ENCODE measurements around the gene COLEC11.
"Not testable (repeated sequence)": the region's sequence is repeated elsewhere in the genome, so short reads cannot be mapped to it uniquely, and the experiment has no call there.

The COLEC11 gene

DNA sequence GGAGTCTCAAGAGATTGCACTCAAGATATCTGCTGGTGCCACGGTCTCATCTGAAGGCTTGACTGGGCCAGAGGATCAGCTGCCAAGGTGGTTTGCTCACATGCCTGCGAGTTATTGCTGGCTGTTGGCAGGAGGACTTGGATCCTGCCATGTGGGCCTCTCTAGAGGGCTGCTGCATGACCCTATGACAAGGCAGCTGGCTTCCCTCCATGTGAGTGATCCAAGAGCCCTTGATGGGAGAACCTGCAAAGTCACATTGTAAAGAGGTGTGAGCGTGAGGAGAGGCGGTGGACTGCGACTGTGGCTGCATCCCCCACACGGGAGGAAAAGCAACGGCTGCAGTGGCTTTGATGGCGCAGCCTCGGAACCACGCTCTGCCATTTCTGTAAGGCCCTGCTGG, 59.1 kb downstream of the COLEC11 start:
- Histone ChIP-seq H3K4me1 (ENCODE audit: control insufficient read depth, insufficient read depth, low read length) (peaks cover 26% of the 10 kb centered on the region), H3K27me3 (ENCODE audit: control insufficient read depth, insufficient read depth, low read length, poor library complexity, severe bottlenecking) (no peaks in the 10 kb centered on the region), H3K36me3 (ENCODE audit: control insufficient read depth, insufficient read depth, low read length) (no peaks in the 10 kb centered on the region), H3K9me3 (ENCODE audit: control insufficient read depth, low read length) (no peaks in the 10 kb centered on the region), H3K27ac (ENCODE audit: insufficient read depth, low read depth, low read length, poor library complexity, severe bottlenecking) (no peak overlapping the region), H3K4me3 (ENCODE audit: insufficient read depth, low read depth, low read length) (no peak overlapping the region)
- 90 to 92% methylated on average over 10 of the region's 10 CpGs for WGBS, 2 experiments

DNA sequence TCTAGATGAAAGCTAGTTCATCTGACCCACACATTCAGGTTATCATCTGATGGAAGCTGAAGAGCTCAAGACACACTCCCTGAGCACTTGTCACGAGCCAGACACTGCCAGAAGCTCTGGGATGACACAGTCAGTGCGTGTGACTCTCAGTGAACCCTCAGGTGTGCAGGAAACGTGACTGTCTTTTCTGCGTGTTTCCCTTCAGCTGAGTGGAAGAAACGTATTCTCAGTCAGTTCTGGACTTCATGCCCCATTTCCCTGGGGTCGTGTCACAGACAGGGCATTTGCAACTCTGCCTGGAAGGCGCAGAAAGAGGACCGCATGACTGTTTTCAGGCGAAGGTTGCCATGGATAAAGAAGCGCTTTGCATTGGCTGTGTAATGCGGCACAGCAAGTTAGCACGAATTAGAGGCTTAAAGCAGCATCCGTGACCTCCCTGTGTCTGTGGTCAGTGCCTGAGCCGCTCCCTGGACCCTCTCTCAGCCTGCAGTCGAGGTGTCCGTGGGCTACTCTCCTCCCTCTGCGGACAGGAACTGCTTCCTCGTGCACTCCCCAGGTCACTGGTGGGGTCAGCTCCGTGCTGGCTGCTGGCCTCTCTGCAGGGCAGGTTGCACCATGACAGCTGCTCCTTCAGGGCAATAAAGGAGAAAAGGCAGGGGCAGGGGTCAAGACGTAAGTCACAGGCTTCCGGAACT, 59.8 kb downstream of the COLEC11 start:
- H3K27ac ChIP-seq (ENCODE audit: insufficient read depth, low read depth, low read length, poor library complexity, severe bottlenecking) = no peak overlapping the region
- H3K27me3 ChIP-seq (ENCODE audit: control insufficient read depth, insufficient read depth, low read length, poor library complexity, severe bottlenecking) = no peaks in the 10 kb centered on the region
- H3K4me3 ChIP-seq (ENCODE audit: insufficient read depth, low read depth, low read length) = no peak overlapping the region
- 90 to 91% methylated on average over 21 of the region's 21 CpGs for WGBS, 2 experiments
- peaks cover 31% of the 10 kb centered on the region for H3K4me1 ChIP-seq (ENCODE audit: control insufficient read depth, insufficient read depth, low read length)
- no peaks in the 10 kb centered on the region for H3K9me3 ChIP-seq (ENCODE audit: control insufficient read depth, low read length)
- no peaks in the 10 kb centered on the region for H3K36me3 ChIP-seq (ENCODE audit: control insufficient read depth, insufficient read depth, low read length)

DNA sequence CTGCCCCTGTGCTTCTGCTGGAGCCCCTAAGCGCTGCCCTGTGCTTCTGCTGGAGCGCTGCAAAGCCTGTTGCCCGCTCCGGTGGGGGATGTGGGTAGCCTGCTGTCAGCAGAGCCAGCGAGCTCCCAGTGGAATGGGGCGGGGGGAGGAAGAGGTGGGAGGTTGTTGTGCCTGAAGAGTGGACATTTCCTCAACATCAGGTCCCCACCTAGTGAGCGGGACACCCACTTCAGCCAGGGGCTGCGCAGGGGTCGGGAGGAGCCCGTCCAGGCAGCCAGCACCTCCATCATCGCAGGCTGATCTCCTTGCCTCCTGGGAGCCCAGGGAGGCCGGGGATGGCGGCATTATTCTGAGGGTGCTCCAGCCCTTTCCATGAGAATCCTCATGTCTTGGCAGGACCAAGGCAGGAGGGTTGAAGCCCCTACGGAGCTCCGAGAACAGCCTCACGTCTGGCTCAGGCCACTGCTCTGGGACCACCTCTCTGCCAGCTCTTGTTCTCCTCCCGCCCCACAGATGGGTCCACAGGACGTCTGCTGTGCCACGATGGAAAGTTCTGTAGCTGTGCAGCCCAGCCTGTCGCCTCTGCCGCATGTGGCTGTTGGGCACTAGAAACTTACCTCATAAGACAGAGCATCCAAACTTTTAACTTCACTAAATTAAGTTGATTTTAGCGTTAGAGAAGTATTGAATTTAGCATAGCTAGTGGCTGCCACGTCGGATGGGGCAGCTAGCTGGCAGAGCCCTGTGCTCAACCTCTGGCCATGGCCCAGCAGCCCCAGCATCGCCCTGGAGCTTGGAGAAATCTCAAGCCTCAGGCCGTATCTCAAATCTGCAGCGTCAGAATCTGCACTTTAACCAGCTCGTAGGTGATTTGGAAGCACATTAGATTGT, 61.2 kb downstream of the COLEC11 start:
- Histone ChIP-seq H3K4me3 (ENCODE audit: insufficient read depth, low read depth, low read length) (no peak overlapping the region), H3K27me3 (ENCODE audit: control insufficient read depth, insufficient read depth, low read length, poor library complexity, severe bottlenecking) (no peaks in the 10 kb centered on the region)

DNA sequence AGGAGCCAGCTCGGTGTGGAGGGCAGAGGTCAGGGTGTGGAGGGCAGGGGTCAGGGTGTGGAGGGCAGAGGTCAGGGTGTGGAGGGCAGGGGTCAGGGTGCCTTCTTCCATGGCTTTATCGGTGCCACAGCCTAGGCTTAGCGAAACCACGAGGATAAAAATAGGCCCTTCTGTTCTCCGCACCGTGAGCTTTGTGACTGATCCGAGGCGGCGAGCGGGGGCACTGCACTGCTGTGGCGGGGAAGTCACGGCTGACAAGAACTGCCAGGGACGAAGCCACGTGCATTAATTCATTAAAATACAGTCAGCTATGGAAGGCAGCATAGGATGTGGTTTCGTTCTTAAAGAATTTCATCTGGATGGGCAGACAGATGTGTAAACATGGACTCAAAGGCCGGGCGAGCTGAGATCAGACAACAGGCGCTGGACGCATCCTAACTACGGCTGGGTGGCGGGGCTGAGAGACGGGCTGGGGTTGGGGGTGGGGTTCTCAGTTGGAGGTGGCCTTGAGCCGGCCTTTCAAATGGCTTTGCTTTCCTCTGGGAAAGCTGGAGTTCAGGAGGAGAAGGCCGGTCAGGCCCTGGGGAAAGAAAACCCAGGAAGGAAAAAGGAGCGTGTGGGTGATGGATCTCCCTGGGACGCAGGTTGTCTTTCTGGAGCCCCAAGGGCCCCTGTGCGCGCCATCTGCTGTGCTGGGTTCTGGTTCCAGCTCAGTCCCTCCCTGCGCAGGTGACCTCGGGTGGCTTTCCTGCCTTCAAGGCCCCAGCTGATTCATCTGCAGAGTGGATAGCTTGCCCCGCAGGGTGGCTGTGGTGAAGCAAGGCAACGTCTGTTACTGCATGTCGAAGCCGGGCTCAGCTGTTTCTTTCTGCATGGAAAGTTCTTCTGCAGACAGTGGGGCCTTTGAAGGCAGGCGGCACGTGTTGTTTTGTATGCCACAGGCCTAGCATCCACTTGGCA, 62.1 kb downstream of the COLEC11 start:
- Histone ChIP-seq H3K9me3 (ENCODE audit: control insufficient read depth, low read length) (no peaks in the 10 kb centered on the region), H3K27me3 (ENCODE audit: control insufficient read depth, insufficient read depth, low read length, poor library complexity, severe bottlenecking) (no peaks in the 10 kb centered on the region), H3K36me3 (ENCODE audit: control insufficient read depth, insufficient read depth, low read length) (no peaks in the 10 kb centered on the region), H3K27ac (ENCODE audit: insufficient read depth, low read depth, low read length, poor library complexity, severe bottlenecking) (no peak overlapping the region), H3K4me1 (ENCODE audit: control insufficient read depth, insufficient read depth, low read length) (peaks cover 19% of the 10 kb centered on the region), H3K4me3 (ENCODE audit: insufficient read depth, low read depth, low read length) (no peak overlapping the region)
- 61 to 68% methylated on average over 36 of the region's 36 CpGs for WGBS, 2 experiments

More for the DNA sequence above, 61.2 kb downstream of the COLEC11 start:
- H3K4me1 ChIP-seq (ENCODE audit: control insufficient read depth, insufficient read depth, low read length) = peaks cover 19% of the 10 kb centered on the region
- H3K9me3 ChIP-seq (ENCODE audit: control insufficient read depth, low read length) = no peaks in the 10 kb centered on the region
- no peak overlapping the region for H3K27ac ChIP-seq (ENCODE audit: insufficient read depth, low read depth, low read length, poor library complexity, severe bottlenecking)
- H3K36me3 ChIP-seq (ENCODE audit: control insufficient read depth, insufficient read depth, low read length) = no peaks in the 10 kb centered on the region
- 91 to 92% methylated on average over 28 of the region's 28 CpGs for WGBS, 2 experiments

DNA sequence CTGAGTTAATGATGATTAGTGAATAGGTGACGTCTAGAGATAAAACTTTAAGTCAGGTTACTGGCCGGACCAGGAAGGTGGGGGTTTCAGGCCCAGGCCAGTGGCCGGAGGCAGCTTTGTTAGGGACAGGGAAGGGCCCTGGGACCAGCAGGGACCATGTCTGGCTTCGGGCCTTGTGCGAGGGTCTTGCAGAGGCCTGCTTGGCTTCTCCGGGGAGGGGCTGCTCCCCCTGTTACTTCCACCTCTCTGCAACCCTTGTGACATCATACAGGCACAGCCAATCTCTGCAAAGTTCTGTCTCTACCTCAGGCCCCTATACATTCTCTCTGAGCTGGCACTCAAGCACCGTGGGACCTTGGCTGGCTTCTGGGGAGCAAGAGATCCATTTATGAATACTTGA, 63.0 kb downstream of the COLEC11 start, which contains the start of gene ALLC:
ALLC (plus strand) TSS at position 320 of the 400 bp plus-strand sequence. CDS start 12,958 bp downstream, outside the sequence.
- H3K27me3 ChIP-seq (ENCODE audit: control insufficient read depth, insufficient read depth, low read length, poor library complexity, severe bottlenecking) = no peaks in the 10 kb centered on the region
- no peak within 1 kb of the TSS for H3K4me3 ChIP-seq (ENCODE audit: insufficient read depth, low read depth, low read length)
- H3K27ac ChIP-seq (ENCODE audit: insufficient read depth, low read depth, low read length, poor library complexity, severe bottlenecking) = no peak within 1 kb of the TSS
- no peaks in the 10 kb centered on the region for H3K36me3 ChIP-seq (ENCODE audit: control insufficient read depth, insufficient read depth, low read length)
- no peaks in the 10 kb centered on the region for H3K9me3 ChIP-seq (ENCODE audit: control insufficient read depth, low read length)
- 90 to 92% methylated on average over 7 of the region's 7 CpGs for WGBS, 2 experiments
- H3K4me1 ChIP-seq (ENCODE audit: control insufficient read depth, insufficient read depth, low read length) = peaks cover 19% of the 10 kb centered on the region

DNA sequence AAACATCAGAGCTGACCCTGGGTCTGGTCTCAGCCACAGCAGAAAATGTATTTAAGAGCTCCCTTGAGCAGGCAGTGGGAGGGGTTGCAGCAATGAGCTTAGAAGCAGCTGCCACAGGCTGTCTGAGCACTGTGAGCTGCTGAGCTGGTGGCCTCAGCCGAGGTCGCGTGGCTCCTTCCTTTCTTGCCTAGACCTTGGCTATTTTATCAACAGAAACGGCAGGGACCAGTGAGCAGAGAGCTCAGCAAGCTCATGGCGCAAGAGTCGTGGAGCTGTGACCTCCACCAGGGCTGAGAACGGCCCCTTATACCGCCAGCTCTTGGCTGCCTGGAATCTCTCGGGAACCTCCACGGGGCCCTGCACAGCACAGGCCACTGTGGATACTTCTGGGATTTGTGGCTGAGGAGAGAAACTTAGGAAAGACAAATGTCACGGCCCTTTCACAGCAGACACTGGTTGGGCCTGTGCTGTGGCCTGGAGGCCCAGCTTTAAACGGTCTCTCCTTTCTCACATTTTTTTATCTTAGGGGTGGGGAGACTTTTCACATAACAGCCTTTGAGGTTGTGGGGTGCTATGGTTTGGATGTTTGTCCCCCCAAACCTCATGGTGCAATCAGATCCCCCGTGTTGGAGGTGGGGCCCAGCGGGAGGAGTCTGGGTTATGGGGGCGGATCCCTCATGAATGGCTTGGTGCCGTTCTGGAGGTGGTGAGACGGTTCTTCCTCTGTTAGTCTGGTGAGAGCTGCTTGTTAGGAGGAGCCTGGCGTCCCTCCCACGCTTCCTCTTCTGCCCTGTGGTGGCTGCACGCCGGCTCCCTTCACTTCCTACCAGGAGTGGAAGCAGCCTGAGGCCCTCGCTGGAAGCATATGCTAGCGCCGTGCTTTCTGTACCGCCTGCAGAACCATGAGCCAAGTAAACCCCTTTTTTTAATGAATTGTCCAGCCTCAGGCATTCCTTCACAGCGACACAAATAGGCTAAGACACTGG, 64.8 kb downstream of the COLEC11 start:
- Histone ChIP-seq H3K27me3 (ENCODE audit: control insufficient read depth, insufficient read depth, low read length, poor library complexity, severe bottlenecking) (no peaks in the 10 kb centered on the region), H3K9me3 (ENCODE audit: control insufficient read depth, low read length) (no peaks in the 10 kb centered on the region), H3K4me1 (ENCODE audit: control insufficient read depth, insufficient read depth, low read length) (peaks cover 19% of the 10 kb centered on the region), H3K27ac (ENCODE audit: insufficient read depth, low read depth, low read length, poor library complexity, severe bottlenecking) (no peak overlapping the region), H3K36me3 (ENCODE audit: control insufficient read depth, insufficient read depth, low read length) (no peaks in the 10 kb centered on the region), H3K4me3 (ENCODE audit: insufficient read depth, low read depth, low read length) (no peak overlapping the region)
- WGBS, 2 experiments = 86 to 87% methylated on average over 26 of the region's 26 CpGs

DNA sequence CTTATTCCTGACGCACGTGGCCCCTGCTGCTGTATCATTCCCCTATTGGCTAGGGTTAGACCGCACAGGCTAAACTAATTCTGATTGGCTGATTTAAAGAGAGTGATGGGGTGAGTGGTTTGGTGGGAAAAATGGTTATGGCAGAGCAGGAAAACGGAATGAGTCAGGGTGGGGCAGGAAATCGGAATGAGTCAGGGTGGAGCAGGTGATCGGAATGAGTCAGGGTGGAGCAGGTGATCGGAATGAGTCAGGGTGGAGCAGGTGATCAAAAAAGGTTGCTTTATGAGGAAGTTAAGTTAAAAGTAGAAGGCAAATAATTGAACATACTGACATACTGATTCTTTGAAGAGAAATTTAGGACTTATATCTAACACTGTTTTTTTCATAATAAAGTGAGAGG, 65.7 kb downstream of the COLEC11 start:
- not testable (repeated sequence) for H3K27ac ChIP-seq (ENCODE audit: insufficient read depth, low read depth, low read length, poor library complexity, severe bottlenecking); H3K9me3 ChIP-seq (ENCODE audit: control insufficient read depth, low read length); H3K36me3 ChIP-seq (ENCODE audit: control insufficient read depth, insufficient read depth, low read length); H3K4me3 ChIP-seq (ENCODE audit: insufficient read depth, low read depth, low read length); H3K27me3 ChIP-seq (ENCODE audit: control insufficient read depth, insufficient read depth, low read length, poor library complexity, severe bottlenecking)
- 95 to 97% methylated on average over 7 of the region's 7 CpGs for WGBS, 2 experiments
- peaks cover 19% of the 10 kb centered on the region for H3K4me1 ChIP-seq (ENCODE audit: control insufficient read depth, insufficient read depth, low read length)

DNA sequence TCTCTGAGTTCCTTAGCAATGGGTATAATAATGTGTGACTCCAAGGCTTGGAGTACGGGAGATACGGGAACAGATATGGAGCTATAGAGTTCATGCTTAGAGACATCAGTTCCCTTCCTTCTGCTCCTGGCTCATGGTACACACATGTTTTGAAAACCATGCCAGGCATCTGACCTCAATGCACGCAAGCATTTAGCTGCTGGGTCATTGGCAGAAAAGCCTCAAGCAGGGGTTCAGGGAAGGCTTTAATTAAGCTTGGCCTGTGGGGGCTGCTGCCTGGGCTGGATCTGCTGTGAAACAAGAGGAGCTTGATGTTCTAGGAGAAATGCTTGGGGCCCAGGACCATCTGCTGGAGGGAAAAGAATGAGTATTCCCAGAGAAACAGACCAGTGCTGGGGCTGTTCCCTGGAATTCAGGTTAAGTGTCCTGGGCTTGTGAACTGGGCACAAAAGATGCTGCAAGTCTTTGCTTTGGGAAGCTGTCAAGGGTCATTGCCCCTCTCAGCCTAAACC, 66.3 kb downstream of the COLEC11 start:
- H3K27me3 ChIP-seq (ENCODE audit: control insufficient read depth, insufficient read depth, low read length, poor library complexity, severe bottlenecking) = no peaks in the 10 kb centered on the region
- 93 to 96% methylated on average over 3 of the region's 3 CpGs for WGBS, 2 experiments
- no peak overlapping the region for H3K4me3 ChIP-seq (ENCODE audit: insufficient read depth, low read depth, low read length)
- no peaks in the 10 kb centered on the region for H3K9me3 ChIP-seq (ENCODE audit: control insufficient read depth, low read length)
- peaks cover 19% of the 10 kb centered on the region for H3K4me1 ChIP-seq (ENCODE audit: control insufficient read depth, insufficient read depth, low read length)
- H3K27ac ChIP-seq (ENCODE audit: insufficient read depth, low read depth, low read length, poor library complexity, severe bottlenecking) = no peak overlapping the region
- H3K36me3 ChIP-seq (ENCODE audit: control insufficient read depth, insufficient read depth, low read length) = no peaks in the 10 kb centered on the region

DNA sequence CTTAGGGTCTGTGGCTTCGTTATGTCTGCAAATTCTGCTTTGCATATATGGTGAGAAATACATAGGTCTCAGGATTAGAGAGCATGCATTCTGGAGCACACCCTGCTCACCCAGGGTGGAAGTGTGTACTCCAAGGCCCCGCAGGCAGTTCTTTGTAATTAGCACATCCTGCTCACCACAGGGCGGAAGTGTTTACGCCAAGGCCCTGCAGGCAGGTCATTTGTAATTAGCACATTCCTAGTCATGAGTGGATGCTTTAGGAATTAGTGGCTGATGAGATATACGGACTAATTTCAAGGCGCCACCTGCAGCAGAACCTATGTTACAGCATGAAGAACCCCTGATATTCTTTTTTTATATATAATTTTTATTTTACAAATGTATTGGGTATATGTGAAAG, 67.3 kb downstream of the COLEC11 start:
- Histone ChIP-seq H3K4me3 (ENCODE audit: insufficient read depth, low read depth, low read length) (no peak overlapping the region), H3K36me3 (ENCODE audit: control insufficient read depth, insufficient read depth, low read length) (no peaks in the 10 kb centered on the region), H3K9me3 (ENCODE audit: control insufficient read depth, low read length) (no peaks in the 10 kb centered on the region), H3K27ac (ENCODE audit: insufficient read depth, low read depth, low read length, poor library complexity, severe bottlenecking) (no peak overlapping the region), H3K4me1 (ENCODE audit: control insufficient read depth, insufficient read depth, low read length) (peaks cover 13% of the 10 kb centered on the region), H3K27me3 (ENCODE audit: control insufficient read depth, insufficient read depth, low read length, poor library complexity, severe bottlenecking) (no peaks in the 10 kb centered on the region)
- 90 to 91% methylated on average over 5 to 6 of the region's 6 CpGs for WGBS, 2 experiments

All from ectodermal cell (in vitro differentiated cells).